H9 (cell line): ENCODE measurements around the gene DNAAF6. TPM values are rescaled to one million over a fixed set of nuclear protein-coding genes. Genes with fewer than 3 reads are reported as not detected.
A peak's percentile ranks its signal among the peaks of the same experiment; 100 is the strongest.

Experiments
- DNase-seq: peaks from one replicate; pipeline ENCODE4 v3.0.0-alpha.2; 2017
- H2AFZ ChIP-seq: one replicate; pipeline ENCODE4 v1.6.1; 2013; ENCODE audit warnings: mild to moderate bottlenecking, low read length, control low read depth, moderate library complexity
- H2AK5ac ChIP-seq: 2 replicates; pipeline ENCODE4 v1.6.1; 2013; ENCODE audit warnings: low read length, control low read depth, mixed read lengths; ENCODE audit not compliant: insufficient read length
- H2BK120ac ChIP-seq: one replicate; pipeline ENCODE4 v1.6.1; 2013; ENCODE audit warnings: low read depth, mild to moderate bottlenecking, low read length, control low read depth, inconsistent platforms; ENCODE audit not compliant: poor library complexity, severe bottlenecking
- H2BK12ac ChIP-seq: 2 replicates; pipeline ENCODE4 v1.6.1; 2013; ENCODE audit warnings: low read length, control low read depth, mixed read lengths, low read depth; ENCODE audit not compliant: insufficient read length
- H2BK15ac ChIP-seq: 2 replicates; pipeline ENCODE4 v1.6.1; 2013; ENCODE audit warnings: low read depth, low read length, control low read depth
- H2BK20ac ChIP-seq: one replicate; pipeline ENCODE4 v1.6.1; 2013; ENCODE audit warnings: low read depth, mild to moderate bottlenecking, low read length, control low read depth, inconsistent platforms; ENCODE audit not compliant: poor library complexity, severe bottlenecking
- H2BK5ac ChIP-seq: 2 replicates; pipeline ENCODE4 v1.6.1; 2013; ENCODE audit warnings: low read length, control low read depth, mixed read lengths; ENCODE audit not compliant: insufficient read length
- H3K14ac ChIP-seq: 2 replicates; pipeline ENCODE4 v1.6.1; 2013; ENCODE audit warnings: low read length, control low read depth; ENCODE audit not compliant: insufficient read depth
- H3K18ac ChIP-seq: 2 replicates; pipeline ENCODE4 v1.6.1; 2013; ENCODE audit warnings: low read depth, mild to moderate bottlenecking, mixed read lengths, low read length, control low read depth; ENCODE audit not compliant: insufficient read length
- H3K23ac ChIP-seq: 2 replicates; pipeline ENCODE4 v1.6.1; 2013; ENCODE audit warnings: low read length, control low read depth, mixed read lengths, low read depth; ENCODE audit not compliant: insufficient read length
- H3K23me2 ChIP-seq: 2 replicates; pipeline ENCODE4 v1.6.1; 2013; ENCODE audit warnings: low read depth, mild to moderate bottlenecking, mixed read lengths, low read length, control low read depth; ENCODE audit not compliant: insufficient read length, poor library complexity, severe bottlenecking
- H3K27ac ChIP-seq: 2 replicates; pipeline ENCODE4 v1.5.1; 2013; ENCODE audit warnings: low read length, control low read depth, mixed read lengths, low read depth; ENCODE audit not compliant: insufficient read length
- H3K27me3 ChIP-seq: 2 replicates; pipeline ENCODE4 v1.6.1; 2013; ENCODE audit warnings: low read length, control low read depth, inconsistent platforms; ENCODE audit not compliant: insufficient read depth
- H3K4ac ChIP-seq: 2 replicates; pipeline ENCODE4 v1.6.1; 2013; ENCODE audit warnings: low read depth, mild to moderate bottlenecking, control low read depth, inconsistent platforms, low read length, moderate library complexity
- H3K4me1 ChIP-seq: 2 replicates; pipeline ENCODE4 v1.6.1; 2013; ENCODE audit warnings: low read length, control low read depth, inconsistent platforms; ENCODE audit not compliant: insufficient read depth
- H3K4me2 ChIP-seq: 2 replicates; pipeline ENCODE4 v1.6.1; 2013; ENCODE audit warnings: low read length, control low read depth, mixed read lengths; ENCODE audit not compliant: insufficient read length, insufficient read depth
- H3K56ac ChIP-seq: 2 replicates; pipeline ENCODE4 v1.6.1; 2013; ENCODE audit warnings: low read depth, mild to moderate bottlenecking, mixed read lengths, low read length, control low read depth; ENCODE audit not compliant: insufficient read length
- H3K79me1 ChIP-seq: 2 replicates; pipeline ENCODE4 v1.6.1; 2013; ENCODE audit warnings: low read depth, mild to moderate bottlenecking, moderate library complexity, low read length, control low read depth, inconsistent platforms; ENCODE audit not compliant: insufficient read depth, poor library complexity, severe bottlenecking
- H3K79me2 ChIP-seq: 2 replicates; pipeline ENCODE4 v1.6.1; 2013; ENCODE audit warnings: low read length, control low read depth, inconsistent platforms; ENCODE audit not compliant: insufficient read depth
- H3K9ac ChIP-seq: 2 replicates; pipeline ENCODE4 v1.6.1; 2013; ENCODE audit warnings: low read length, control low read depth, mixed read lengths; ENCODE audit not compliant: insufficient read length; ENCODE audit errors: extremely low read depth
- H3K9me3 ChIP-seq: one replicate; pipeline ENCODE4 v1.6.1; 2013; ENCODE audit warnings: low read depth, low read length, inconsistent platforms; ENCODE audit not compliant: control insufficient read depth
- H3T11ph ChIP-seq: one replicate; pipeline ENCODE4 v1.6.1; 2013; ENCODE audit warnings: mild to moderate bottlenecking, low read length, control low read depth, inconsistent platforms
- H4K20me1 ChIP-seq: one replicate; pipeline ENCODE4 v1.6.1; 2013; ENCODE audit not compliant: control insufficient read depth, insufficient read length, insufficient read depth
- H4K5ac ChIP-seq: 2 replicates; pipeline ENCODE4 v1.6.1; 2013; ENCODE audit warnings: low read depth, mild to moderate bottlenecking, mixed read lengths, low read length, control low read depth; ENCODE audit not compliant: insufficient read length
- H4K8ac ChIP-seq: replicated peaks from 2 replicates; pipeline ENCODE4 v1.6.1; 2013; ENCODE audit warnings: low read length, control low read depth, mixed read lengths, low read depth; ENCODE audit not compliant: insufficient read length
- H4K91ac ChIP-seq: 2 replicates; pipeline ENCODE4 v1.6.1; 2013; ENCODE audit warnings: low read depth, mild to moderate bottlenecking, moderate library complexity, mixed read lengths, low read length, control low read depth; ENCODE audit not compliant: insufficient read length
- H3K27ac Mint-ChIP-seq, 3 experiments: 2 replicates in 2 of 3; 3 replicates in 1 of 3; pipeline ENCODE4 v1.8.0; 2020 to 2021; ENCODE audit warnings: mixed read lengths in 3 of 3, mild to moderate bottlenecking in 1 of 3, moderate library complexity in 1 of 3
- H3K27me3 Mint-ChIP-seq: 2 replicates; pipeline ENCODE4 v1.8.0; 2021; ENCODE audit warnings: low read depth, mild to moderate bottlenecking, moderate library complexity, mixed read lengths
- H3K36me3 Mint-ChIP-seq, 3 experiments: 2 replicates in 2 of 3; 3 replicates in 1 of 3; pipeline ENCODE4 v1.8.0; 2020 to 2021; ENCODE audit warnings: low read depth in 3 of 3, mixed read lengths in 3 of 3; ENCODE audit not compliant: insufficient read depth in 1 of 3
- H3K4me1 Mint-ChIP-seq, 2 experiments: 2 replicates each; pipeline ENCODE4 v1.8.0; 2020; ENCODE audit warnings: mixed read lengths in 2 of 2
- H3K4me3 Mint-ChIP-seq, 2 experiments: 2 replicates in 1 of 2; 3 replicates in 1 of 2; pipeline ENCODE4 v1.8.0; 2020 to 2021; ENCODE audit warnings: mild to moderate bottlenecking in 2 of 2, mixed read lengths in 2 of 2, moderate library complexity in 1 of 2
- H3K9me3 Mint-ChIP-seq, 2 experiments: 2 replicates in 1 of 2; 3 replicates in 1 of 2; pipeline ENCODE4 v1.8.0; 2020; ENCODE audit warnings: mild to moderate bottlenecking in 2 of 2, mixed read lengths in 2 of 2, moderate library complexity in 1 of 2
- WGBS: extraction: QIAGEN DNeasy Blood & Tissue Kit; methylation state at CpG from one replicate; pipeline ENCODE4 v1.1.7; 2013; ENCODE audit warnings: missing lambda C conversion rate, low lambda C conversion rate, mixed read lengths; ENCODE audit not compliant: insufficient read length; ENCODE audit errors: extremely low coverage; 5-methylcytosine and 5-hydroxymethylcytosine counted together
- total RNA-seq: library from RNA; stranded (reverse); gene quantifications from 2 replicates; pipeline ENCODE4 v1.2.1, GENCODE V29; 2021
- TF ChIP-seq, protein P1 (sequence below): fragments of 200-600 bp; sonication (generic); conservative IDR thresholded peaks from 3 replicates; pipeline ENCODE4 v1.8.0; 2021; ENCODE audit warnings: antibody characterized with exemption, mild to moderate bottlenecking

DNAAF6 gene
- total RNA-seq, 1 experiment from 2014 or later: not detected

DNA sequence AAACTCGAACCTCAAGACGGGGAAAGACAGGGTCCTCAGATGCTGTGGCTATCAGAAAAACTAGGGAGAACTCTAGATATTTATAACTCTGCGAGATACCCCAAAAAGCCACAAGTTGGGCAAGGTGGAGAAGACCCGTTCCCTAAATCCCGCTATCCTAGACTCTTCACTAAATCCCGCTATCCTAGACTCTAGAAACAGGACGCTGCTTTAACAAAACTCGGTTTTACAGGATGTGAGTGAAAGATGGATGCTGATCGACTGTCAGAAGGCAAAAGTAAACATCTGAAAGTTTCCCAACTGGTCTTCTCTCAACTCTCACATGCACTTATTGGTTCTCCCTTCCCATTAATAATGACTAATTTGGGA, 270 bp downstream of the DNAAF6 start:
- peak overlapping the region; percentile 82 to 88; a peak in 2 of 5 replicates for H3K4me3 Mint-ChIP-seq
- no peak overlapping the region for H3K9ac ChIP-seq
- peaks cover 6 to 16% of the 10 kb centered on the region in 2 experiments for H3K4me1 Mint-ChIP-seq
- peaks cover 2% of the 10 kb centered on the region; the same call in 1 of the 2 replicates for H3K4me1 ChIP-seq
- H2BK20ac ChIP-seq: no peak overlapping the region
- no peak overlapping the region for H2BK12ac ChIP-seq
- no peak overlapping the region; a peak in 1 of 7 replicates for H3K27ac Mint-ChIP-seq
- H4K5ac ChIP-seq: no peak overlapping the region
- peak overlapping the region; percentile 68 for H3K4me2 ChIP-seq
- no peak overlapping the region for H2AFZ ChIP-seq
- H3K79me1 ChIP-seq: no peaks in the 10 kb centered on the region
- no peaks in the 10 kb centered on the region; the same call in 1 of the 2 replicates for H3K27me3 ChIP-seq
- no peak overlapping the region for H4K91ac ChIP-seq
- no peak overlapping the region for H2AK5ac ChIP-seq
- no peak overlapping the region for H3K18ac ChIP-seq
- no peaks in the 10 kb centered on the region for H3K79me2 ChIP-seq
- H4K20me1 ChIP-seq: no peaks in the 10 kb centered on the region
- no peak overlapping the region for H3K23ac ChIP-seq
- no peak overlapping the region for H2BK15ac ChIP-seq
- H3K27me3 Mint-ChIP-seq: no peaks in the 10 kb centered on the region
- no peak overlapping the region for H4K8ac ChIP-seq
- no peaks in the 10 kb centered on the region for H3K23me2 ChIP-seq
- H3K9me3 ChIP-seq: no peaks in the 10 kb centered on the region
- H2BK5ac ChIP-seq: no peak overlapping the region
- no peak overlapping the region for H3K4ac ChIP-seq
- peak overlapping the region; percentile 57 for H2BK120ac ChIP-seq
- H3T11ph ChIP-seq: no peak overlapping the region
- no peak for DNase-seq
- peaks cover 0 to 15% of the 10 kb centered on the region in 2 experiments; a peak in 3 of 5 replicates for H3K9me3 Mint-ChIP-seq
- TF ChIP-seq, protein P1, sequence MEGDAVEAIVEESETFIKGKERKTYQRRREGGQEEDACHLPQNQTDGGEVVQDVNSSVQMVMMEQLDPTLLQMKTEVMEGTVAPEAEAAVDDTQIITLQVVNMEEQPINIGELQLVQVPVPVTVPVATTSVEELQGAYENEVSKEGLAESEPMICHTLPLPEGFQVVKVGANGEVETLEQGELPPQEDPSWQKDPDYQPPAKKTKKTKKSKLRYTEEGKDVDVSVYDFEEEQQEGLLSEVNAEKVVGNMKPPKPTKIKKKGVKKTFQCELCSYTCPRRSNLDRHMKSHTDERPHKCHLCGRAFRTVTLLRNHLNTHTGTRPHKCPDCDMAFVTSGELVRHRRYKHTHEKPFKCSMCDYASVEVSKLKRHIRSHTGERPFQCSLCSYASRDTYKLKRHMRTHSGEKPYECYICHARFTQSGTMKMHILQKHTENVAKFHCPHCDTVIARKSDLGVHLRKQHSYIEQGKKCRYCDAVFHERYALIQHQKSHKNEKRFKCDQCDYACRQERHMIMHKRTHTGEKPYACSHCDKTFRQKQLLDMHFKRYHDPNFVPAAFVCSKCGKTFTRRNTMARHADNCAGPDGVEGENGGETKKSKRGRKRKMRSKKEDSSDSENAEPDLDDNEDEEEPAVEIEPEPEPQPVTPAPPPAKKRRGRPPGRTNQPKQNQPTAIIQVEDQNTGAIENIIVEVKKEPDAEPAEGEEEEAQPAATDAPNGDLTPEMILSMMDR: no peak
- no peak overlapping the region for H3K56ac ChIP-seq
- no peak overlapping the region for H3K27ac ChIP-seq
- no peak overlapping the region for H3K14ac ChIP-seq
- WGBS: no CpG with 5 or more reads among the region's 9 CpGs
- no peaks in the 10 kb centered on the region; a peak in 1 of 7 replicates for H3K36me3 Mint-ChIP-seq
